H1 (cell line): ENCODE results near the gene FHDC1. TPM values are rescaled to one million over a fixed set of nuclear protein-coding genes. Genes with fewer than 3 reads are reported as not detected.

Source experiments
- CTCF ChIA-PET: fragments of 300-600 bp; sonication (Branson Sonifier 250); formaldehyde crosslinking; loops from one replicate; lab custom pipeline; 2021; ENCODE audit not compliant: partially characterized antibody; lab: Charles Lee
- POLR2A ChIA-PET: fragments of 300-600 bp; sonication (Branson Sonifier 250); formaldehyde crosslinking; loops from one replicate; lab custom pipeline; 2021; ENCODE audit warnings: inconsistent platforms; ENCODE audit not compliant: partially characterized antibody; lab: Charles Lee
- DNase-seq, 2 experiments: peaks; one replicate each; pipeline versions ENCODE4 v3.0.0 to v3.0.0-alpha.2; 2010 to 2022; ENCODE audit warnings: low spot score in 2 of 2, low read depth in 1 of 2, mixed read lengths in 1 of 2
- FAIRE-seq: peaks from 2 replicates; lab custom pipeline; 2011; peaks lifted over from hg19 to GRCh38; lab: Jason Lieb, UNC
- H2AFZ ChIP-seq: 2 replicates; pipeline ENCODE4 v1.8.1; 2012; ENCODE audit warnings: low read length, inconsistent platforms
- H2AK5ac ChIP-seq: 2 replicates; pipeline ENCODE4 v1.6.1; 2013; ENCODE audit warnings: low read depth, low read length
- H2BK120ac ChIP-seq: replicated peaks from 2 replicates; pipeline ENCODE3; 2013; ENCODE audit warnings: low read depth, low read length, inconsistent platforms
- H2BK12ac ChIP-seq: 2 replicates; pipeline ENCODE4 v1.6.1; 2013; ENCODE audit warnings: low read depth, low read length
- H2BK15ac ChIP-seq: 2 replicates; pipeline ENCODE4 v1.6.1; 2013; ENCODE audit warnings: low read length
- H2BK20ac ChIP-seq: 2 replicates; pipeline ENCODE4 v1.6.1; 2013; ENCODE audit warnings: low read length
- H2BK5ac ChIP-seq: 2 replicates; pipeline ENCODE4 v1.6.1; 2013; ENCODE audit warnings: low read depth, low read length
- H3K14ac ChIP-seq: 2 replicates; pipeline ENCODE4 v1.6.1; 2013; ENCODE audit warnings: inconsistent platforms; ENCODE audit not compliant: insufficient read length
- H3K18ac ChIP-seq: 2 replicates; pipeline ENCODE4 v1.6.1; 2013; ENCODE audit warnings: low read length; ENCODE audit errors: extremely low read depth
- H3K23ac ChIP-seq: 2 replicates; pipeline ENCODE4 v1.6.1; 2013; ENCODE audit warnings: inconsistent platforms; ENCODE audit not compliant: insufficient read length
- H3K23me2 ChIP-seq: 2 replicates; pipeline ENCODE4 v1.6.1; 2013; ENCODE audit warnings: low read depth, low read length
- H3K27ac ChIP-seq: 2 replicates; pipeline ENCODE4 v1.6.1; 2011; ENCODE audit warnings: low read depth, low read length, inconsistent platforms
- H3K27me3 ChIP-seq, 4 experiments: replicated peaks in 1 of 4; 1 replicate in 1 of 4; 2 replicates in 3 of 4; pipeline versions ENCODE4 v1.6.1 to v1.8.1; 2011 to 2013; ENCODE audit warnings: low read length in 3 of 4, mild to moderate bottlenecking in 3 of 4, inconsistent platforms in 2 of 4, mixed read lengths in 2 of 4, moderate library complexity in 1 of 4; ENCODE audit not compliant: control insufficient read depth in 3 of 4, insufficient read depth in 3 of 4; ENCODE audit errors: extremely low read depth in 1 of 4
- H3K36me3 ChIP-seq, 4 experiments: 2 replicates each; pipeline versions ENCODE4 v1.6.1 to v1.8.1; 2011 to 2013; ENCODE audit warnings: mild to moderate bottlenecking in 4 of 4, low read length in 3 of 4, moderate library complexity in 2 of 4, control low read depth in 1 of 4, inconsistent platforms in 1 of 4; ENCODE audit not compliant: insufficient read depth in 4 of 4, control insufficient read depth in 2 of 4
- H3K4ac ChIP-seq: replicated peaks from 2 replicates; pipeline ENCODE3; 2013; ENCODE audit warnings: low read length, low read depth, mixed read lengths, inconsistent platforms; ENCODE audit not compliant: insufficient read length
- H3K4me1 ChIP-seq, 4 experiments: replicated peaks in 1 of 4; 1 replicate in 1 of 4; 2 replicates in 3 of 4; pipeline versions ENCODE4 v1.6.1 to v1.8.1; 2011 to 2013; ENCODE audit warnings: low read length in 3 of 4, inconsistent platforms in 2 of 4, mixed read lengths in 1 of 4; ENCODE audit not compliant: insufficient read depth in 4 of 4, control insufficient read depth in 3 of 4
- H3K4me2 ChIP-seq, 2 experiments: 2 replicates each; pipeline versions ENCODE4 v1.6.1 to v1.8.1; 2011 to 2013; ENCODE audit warnings: low read depth in 2 of 2, low read length in 2 of 2, control low read depth in 1 of 2, inconsistent platforms in 1 of 2, mild to moderate bottlenecking in 1 of 2; ENCODE audit not compliant: insufficient read depth in 1 of 2
- H3K4me3 ChIP-seq, 4 experiments: fragments of 200-600, 300-600 bp in 1 of 4; sonication (generic), shearing (Covaris generic), sonication (Bioruptor Twin) in 1 of 4; 2 replicates each; pipeline versions ENCODE4 v1.5.1 to v1.8.1; 2011 to 2016; ENCODE audit warnings: low read length in 4 of 4, low read depth in 3 of 4, control low read depth in 2 of 4, inconsistent platforms in 2 of 4, mild to moderate bottlenecking in 2 of 4, mixed read lengths in 1 of 4, moderate library complexity in 1 of 4; ENCODE audit not compliant: insufficient read depth in 2 of 4; ENCODE audit errors: extremely low read depth in 1 of 4
- H3K56ac ChIP-seq: replicated peaks from 2 replicates; pipeline ENCODE3; 2013; ENCODE audit warnings: low read depth, mild to moderate bottlenecking, mixed read lengths, low read length, inconsistent platforms; ENCODE audit not compliant: insufficient read length
- H3K79me1 ChIP-seq: 2 replicates; pipeline ENCODE4 v1.6.1; 2013; ENCODE audit warnings: low read depth, low read length, control low read depth
- H3K79me2 ChIP-seq, 2 experiments: 2 replicates each; pipeline versions ENCODE4 v1.6.1 to v1.8.1; 2012 to 2013; ENCODE audit warnings: low read length in 2 of 2, mild to moderate bottlenecking in 2 of 2, inconsistent platforms in 1 of 2; ENCODE audit not compliant: insufficient read depth in 2 of 2, control insufficient read depth in 1 of 2
- H3K9ac ChIP-seq, 4 experiments: replicated peaks in 1 of 4; 1 replicate in 1 of 4; 2 replicates in 3 of 4; pipeline versions ENCODE4 v1.6.1 to v1.8.1; 2011 to 2013; ENCODE audit warnings: low read depth in 3 of 4, low read length in 3 of 4, control low read depth in 2 of 4, mild to moderate bottlenecking in 2 of 4, moderate library complexity in 2 of 4, inconsistent platforms in 1 of 4; ENCODE audit errors: extremely low read depth in 1 of 4
- H3K9me3 ChIP-seq, 2 experiments: 2 replicates each; pipeline versions ENCODE4 v1.6.1 to v1.8.1; 2012 to 2013; ENCODE audit warnings: mild to moderate bottlenecking in 2 of 2, moderate library complexity in 2 of 2, control low read depth in 1 of 2, inconsistent platforms in 1 of 2, low read depth in 1 of 2, low read length in 1 of 2, mixed read lengths in 1 of 2; ENCODE audit not compliant: insufficient read depth in 2 of 2
- H4K20me1 ChIP-seq, 2 experiments: replicated peaks in 1 of 2; 2 replicates each; pipeline versions ENCODE3 to v1.8.1; 2011 to 2013; ENCODE audit warnings: inconsistent platforms in 2 of 2, low read length in 2 of 2, mild to moderate bottlenecking in 1 of 2; ENCODE audit not compliant: insufficient read depth in 2 of 2, control insufficient read depth in 1 of 2
- H4K5ac ChIP-seq: 2 replicates; pipeline ENCODE4 v1.6.1; 2013; ENCODE audit warnings: low read length, low read depth, mixed read lengths, inconsistent platforms; ENCODE audit not compliant: insufficient read length
- H4K8ac ChIP-seq: 2 replicates; pipeline ENCODE4 v1.8.0; 2013; ENCODE audit warnings: mild to moderate bottlenecking, moderate library complexity, low read length, inconsistent platforms; ENCODE audit not compliant: insufficient read depth; ENCODE audit errors: extremely low read depth
- H4K91ac ChIP-seq: replicated peaks from 2 replicates; pipeline ENCODE3; 2013; ENCODE audit warnings: low read length, mixed read lengths, inconsistent platforms; ENCODE audit not compliant: insufficient read length
- BCL11A ChIP-seq, 2 experiments: IDR thresholded peaks; one replicate each; pipeline ENCODE4 v1.6.1; 2011; ENCODE audit warnings: low read depth in 2 of 2, low read length in 2 of 2, mild to moderate bottlenecking in 2 of 2
- CEBPB ChIP-seq: IDR thresholded peaks from 2 replicates; pipeline ENCODE4 v1.6.1; 2012; ENCODE audit warnings: low read depth, low read length
- CREB1 ChIP-seq: IDR thresholded peaks from 2 replicates; pipeline ENCODE4 v1.6.1; 2012; ENCODE audit warnings: inconsistent platforms
- JUND ChIP-seq: IDR thresholded peaks from 2 replicates; pipeline ENCODE4 v1.6.1; 2011; ENCODE audit warnings: mild to moderate bottlenecking, improper control_type of control experiment, low read length
- SP4 ChIP-seq: IDR thresholded peaks from 2 replicates; pipeline ENCODE4 v1.6.1; 2012; ENCODE audit warnings: low read length, inconsistent platforms
- WGBS, 2 experiments: shearing (Covaris generic) in 1 of 2; methylation state at CpG; one replicate each; pipeline versions ENCODE4 v1.1.6 to v1.1.7; 2013 to 2015; ENCODE audit warnings: low lambda C conversion rate in 2 of 2, mixed read lengths in 2 of 2, inconsistent platforms in 1 of 2, low coverage in 1 of 2, missing lambda C conversion rate in 1 of 2; ENCODE audit not compliant: insufficient replicate concordance in 2 of 2, insufficient coverage in 1 of 2, insufficient read length in 1 of 2; ENCODE audit errors: extremely low coverage in 1 of 2, missing lambda C conversion rate in 1 of 2; 5-methylcytosine and 5-hydroxymethylcytosine counted together
- polyA plus RNA-seq, 7 experiments: library from polyadenylated mRNA; depleted of rRNA in 3 of 7; stranded (reverse) in 5 of 7; unstranded in 2 of 7; fragments of >200 nt in 5 of 7; fragments of 200-250 nt in 2 of 7; gene quantifications; 1 replicate in 5 of 7; 2 replicates in 1 of 7; 4 replicates in 1 of 7; pipeline versions ENCODE4 v1.2.1 to v1.2.3, GENCODE V29; 2011 to 2013; ENCODE audit warnings: missing spikeins in 2 of 7, mixed read lengths in 2 of 7
- total RNA-seq: library from RNA; stranded (reverse); fragmentation: NEBNext Ultra II Directional; extraction: Animal tissue kit (Norgen Biotek cat#: 25700); gene quantifications from 2 replicates; pipeline ENCODE4 v1.2.1, GENCODE V29; 2021

The FHDC1 gene
- total and polyA plus RNA-seq, 2 of the 8 experiments (the other 6 are each of a cell fraction or from before 2014, with no cell fraction given): 6.4 to 28.6 TPM

DNA sequence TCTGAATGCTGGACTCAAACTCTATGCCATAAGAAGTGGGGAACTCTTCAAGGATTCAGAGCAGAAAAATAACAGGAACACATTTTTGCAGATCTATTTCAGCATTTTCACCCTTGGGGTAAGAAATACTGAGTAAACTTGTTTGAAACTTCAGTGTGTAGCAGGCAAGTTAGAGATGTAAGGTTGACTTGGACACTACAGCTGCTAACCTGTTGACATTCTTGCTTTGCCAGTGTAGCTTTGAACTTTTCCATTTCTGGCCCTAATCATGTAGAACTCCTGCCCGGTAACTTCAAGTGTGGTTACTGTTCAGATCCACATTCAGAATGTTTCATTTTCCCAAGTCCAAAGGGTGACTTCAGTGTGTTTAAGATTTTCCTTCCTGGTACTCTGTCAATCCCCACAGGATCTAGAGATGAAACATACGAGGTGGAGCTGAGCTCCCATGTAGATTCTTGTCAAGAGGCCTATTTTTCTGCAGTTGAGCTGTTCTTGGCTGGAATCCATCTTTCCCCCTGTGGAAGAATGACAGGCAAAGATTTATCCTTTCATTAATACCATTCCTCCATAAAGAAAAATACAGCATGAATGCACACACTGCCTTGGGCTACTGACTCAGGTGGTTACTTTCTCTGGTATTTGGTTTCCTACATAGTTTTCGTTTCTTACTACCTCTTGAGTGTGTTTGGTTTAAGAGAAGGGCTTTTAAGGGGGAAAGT is 34.1 kb downstream of the FHDC1 start:
- Histone ChIP-seq H4K8ac (no peak overlapping the region), H3K4me3 (no peak overlapping the region), H4K5ac (no peak overlapping the region), H4K20me1 (peaks cover 2% of the 10 kb centered on the region in 2 experiments), H2AFZ (no peak overlapping the region), H3K14ac (no peak overlapping the region), H2AK5ac (no peak overlapping the region), H2BK12ac (no peak overlapping the region), H3K79me2 (no peaks in the 10 kb centered on the region), H3K4me1 (no peaks in the 10 kb centered on the region), H2BK5ac (no peak overlapping the region), H3K27me3 (no peaks in the 10 kb centered on the region), H3K9ac (no peak overlapping the region), H3K9me3 (no peaks in the 10 kb centered on the region), H3K18ac (no peak overlapping the region), H4K91ac (no peak overlapping the region), H2BK20ac (no peak overlapping the region), H3K36me3 (peaks cover 9 to 79% (median 46%) of the 10 kb centered on the region in 4 experiments), H2BK15ac (no peak overlapping the region), H3K4me2 (no peak overlapping the region), H3K79me1 (no peaks in the 10 kb centered on the region), H3K27ac (no peak overlapping the region), H3K56ac (no peak overlapping the region), H3K4ac (no peak overlapping the region), H3K23me2 (no peaks in the 10 kb centered on the region), H2BK120ac (no peak overlapping the region), H3K23ac (no peak overlapping the region)
- DNase-seq (no peak), FAIRE-seq (no peak)
- POLR2A ChIA-PET: no interaction called here
- TF ChIP-seq CREB1: no peak
- TF ChIP-seq BCL11A (IDR thresholded peaks at IDR 0.05; ENCODE audit: low read depth in 2 of 2, low read length in 2 of 2): no peak
- no peak for TF ChIP-seq SP4
- TF ChIP-seq JUND: no peak
- TF ChIP-seq CEBPB: no peak
- 89% methylated on average over 3 of the region's 3 CpGs; no CpG with 5 or more reads in 1 of the 2 experiments for WGBS, 2 experiments
- CTCF ChIA-PET: interaction anchor here (0.9 to 1.9 kb wide), 5 partner anchors 9 to 116 kb away, joined by 3 to 4 read pairs (median 3); no protein-coding TSS in a partner anchor
